ENCODE results near the gene HEMGN. TPM values are rescaled to one million over a fixed set of nuclear protein-coding genes. Genes with fewer than 3 reads are reported as not detected.

Gene HEMGN
- total and polyA plus RNA-seq, 10 donors = 0.13 to 26.6 (median 1.8) TPM

DNA sequence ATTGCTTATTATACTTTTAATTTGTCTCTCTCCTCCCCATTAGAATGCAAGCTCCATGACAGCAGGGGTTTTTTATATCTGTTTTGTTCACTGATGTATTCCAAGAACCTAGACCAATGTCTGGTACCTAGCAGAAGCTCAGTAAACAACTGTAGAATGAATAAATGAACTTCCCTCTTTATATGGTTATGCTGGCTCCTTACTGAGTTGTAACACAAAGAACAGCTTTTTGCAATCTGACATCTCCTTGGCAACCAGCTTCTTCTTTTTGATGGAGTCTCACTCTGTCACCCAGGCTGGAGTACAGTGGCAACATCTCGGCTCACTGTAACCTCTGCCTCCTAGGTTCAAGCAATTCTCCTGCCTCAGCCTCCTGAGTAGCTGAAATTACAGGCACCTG lies 29.3 kb downstream of the HEMGN start:
- peaks cover 18 to 79% (median 59%) of the 10 kb centered on the region in 6 donors for H3K4me1 ChIP-seq
- TF ChIP-seq POLR2AphosphoS5 (IDR thresholded peaks at IDR 0.05) (peak in 1 of 3 donors; percentile 39), POLR2A (IDR thresholded peaks at IDR 0.05) (peak in 1 of 3 donors; percentile 20)
- TF ChIP-seq, protein P1, sequence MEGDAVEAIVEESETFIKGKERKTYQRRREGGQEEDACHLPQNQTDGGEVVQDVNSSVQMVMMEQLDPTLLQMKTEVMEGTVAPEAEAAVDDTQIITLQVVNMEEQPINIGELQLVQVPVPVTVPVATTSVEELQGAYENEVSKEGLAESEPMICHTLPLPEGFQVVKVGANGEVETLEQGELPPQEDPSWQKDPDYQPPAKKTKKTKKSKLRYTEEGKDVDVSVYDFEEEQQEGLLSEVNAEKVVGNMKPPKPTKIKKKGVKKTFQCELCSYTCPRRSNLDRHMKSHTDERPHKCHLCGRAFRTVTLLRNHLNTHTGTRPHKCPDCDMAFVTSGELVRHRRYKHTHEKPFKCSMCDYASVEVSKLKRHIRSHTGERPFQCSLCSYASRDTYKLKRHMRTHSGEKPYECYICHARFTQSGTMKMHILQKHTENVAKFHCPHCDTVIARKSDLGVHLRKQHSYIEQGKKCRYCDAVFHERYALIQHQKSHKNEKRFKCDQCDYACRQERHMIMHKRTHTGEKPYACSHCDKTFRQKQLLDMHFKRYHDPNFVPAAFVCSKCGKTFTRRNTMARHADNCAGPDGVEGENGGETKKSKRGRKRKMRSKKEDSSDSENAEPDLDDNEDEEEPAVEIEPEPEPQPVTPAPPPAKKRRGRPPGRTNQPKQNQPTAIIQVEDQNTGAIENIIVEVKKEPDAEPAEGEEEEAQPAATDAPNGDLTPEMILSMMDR (IDR thresholded peaks at IDR 0.05 in 8 of 11, conservative IDR thresholded peaks at IDR 0.05 in 3 of 11) = no peak
- 34 to 85% (median 75%) methylated on average over 1 of the region's 1 CpG for WGBS, 5 donors
- peak overlapping the region in 1 of 8 donors; percentile 55 for H3K4me3 ChIP-seq
- H3K27ac ChIP-seq = peak overlapping the region in 7 of 8 donors; percentile 62 to 96 (median 90)
- no peaks in the 10 kb centered on the region for H3K27me3 ChIP-seq (replicated peaks in 1 of 7)
- DNase-seq = no peak
- no peaks in the 10 kb centered on the region for H3K9me3 ChIP-seq
- peaks cover 0 to 78% (median 52%) of the 10 kb centered on the region in 6 donors for H3K36me3 ChIP-seq
- intact Hi-C loops (cut with DNase I; ENCODE audit: low total_unique reads) = no loop called here

GRCh38 chr9:97907632-97908031 lies 30.3 kb downstream of the HEMGN start:
- Histone ChIP-seq H3K36me3 (peaks cover 0 to 77% (median 48%) of the 10 kb centered on the region in 6 donors), H3K27me3 (replicated peaks in 1 of 7) (no peaks in the 10 kb centered on the region), H3K27ac (peak overlapping the region; percentile 66 to 96 (median 90)), H3K4me3 (peak overlapping the region in 1 of 8 donors; percentile 55), H3K4me1 (peaks cover 18 to 89% (median 62%) of the 10 kb centered on the region in 6 donors), H3K9me3 (no peaks in the 10 kb centered on the region)
- peak; percentile 84 for DNase-seq
- 45 to 80% (median 62%) methylated on average over 5 of the region's 5 CpGs for WGBS, 5 donors
- TF ChIP-seq, protein P1 (IDR thresholded peaks at IDR 0.05 in 8 of 11, conservative IDR thresholded peaks at IDR 0.05 in 3 of 11) = no peak
- TF ChIP-seq POLR2AphosphoS5 (IDR thresholded peaks at IDR 0.05) = peak in 1 of 3 donors; percentile 68
- intact Hi-C loops (cut with DNase I; ENCODE audit: low total_unique reads) = no loop called here

- intact Hi-C loops (cut with DNase I; ENCODE audit: low total_unique reads) = no loop called here
- H3K36me3 ChIP-seq = peaks cover 0 to 76% (median 43%) of the 10 kb centered on the region in 6 donors
- H3K4me3 ChIP-seq = peak overlapping the region in 2 of 8 donors; percentile 0 to 55
- peaks cover 18 to 95% (median 64%) of the 10 kb centered on the region in 6 donors for H3K4me1 ChIP-seq
- WGBS, 5 donors = 19 to 29% (median 28%) methylated on average over 3 of the region's 3 CpGs
- TF ChIP-seq POLR2A (IDR thresholded peaks at IDR 0.05) (no peak), POLR2AphosphoS5 (IDR thresholded peaks at IDR 0.05) (no peak)
- TF ChIP-seq, protein P1 (IDR thresholded peaks at IDR 0.05 in 8 of 11, conservative IDR thresholded peaks at IDR 0.05 in 3 of 11) = no peak
- H3K9me3 ChIP-seq = no peaks in the 10 kb centered on the region
- H3K27ac ChIP-seq = peak overlapping the region; percentile 66 to 96 (median 90)
- peak; percentile 86 for DNase-seq
- no peaks in the 10 kb centered on the region for H3K27me3 ChIP-seq (replicated peaks in 1 of 7)
These were observed 30.9 kb downstream of the HEMGN start for GRCh38 chr9:97907046-97907445.

GRCh38 chr9:97906236-97906831 lies 31.6 kb downstream of the HEMGN start:
- Histone ChIP-seq H3K36me3 (peaks cover 0 to 74% (median 37%) of the 10 kb centered on the region in 6 donors), H3K9me3 (no peaks in the 10 kb centered on the region), H3K4me3 (peak overlapping the region in 3 of 8 donors; percentile 5 to 55 (median 6)), H3K27ac (peak overlapping the region; percentile 66 to 96 (median 90)), H3K27me3 (replicated peaks in 1 of 7) (no peaks in the 10 kb centered on the region), H3K4me1 (peaks cover 18 to 100% (median 64%) of the 10 kb centered on the region in 6 donors)
- WGBS, 5 donors = 38 to 67% (median 46%) methylated on average over 12 of the region's 12 CpGs
- no peak for TF ChIP-seq POLR2A (IDR thresholded peaks at IDR 0.05)
- peak in 2 of 3 donors; percentile 40 to 73 for TF ChIP-seq POLR2AphosphoS5 (IDR thresholded peaks at IDR 0.05)
- DNase-seq = no peak
- intact Hi-C loops (cut with DNase I; ENCODE audit: low total_unique reads) = no loop called here
